ENCODE measurements around the gene SYCP2L.

SYCP2L gene

GRCh38 chr6:11011787-11012234 lies 125.0 kb downstream of the SYCP2L start:
- DNase-seq, result no peak

- DNase-seq, result no peak
Observed at GRCh38 chr6:11012295-11012754, 125.5 kb downstream of the SYCP2L start.

GRCh38 chr6:11012976-11013720 lies 126.3 kb downstream of the SYCP2L start:
- DNase-seq, result no peak

- no peak for DNase-seq
Observed at GRCh38 chr6:11013721-11014070, 126.8 kb downstream of the SYCP2L start.

GRCh38 chr6:11015102-11015501 lies 128.2 kb downstream of the SYCP2L start:
- no peak for DNase-seq

- no peak for DNase-seq
Observed at GRCh38 chr6:11016452-11016851, 129.6 kb downstream of the SYCP2L start.

- DNase-seq, result no peak
Observed at GRCh38 chr6:11017090-11017489, 130.2 kb downstream of the SYCP2L start.

- DNase-seq, result no peak
Observed at GRCh38 chr6:11018225-11018624, 131.4 kb downstream of the SYCP2L start.

- DNase-seq, result no peak
Observed at GRCh38 chr6:11021003-11021402, 134.2 kb downstream of the SYCP2L start.

- DNase-seq, result no peak
Observed at GRCh38 chr6:11021714-11022113, 134.9 kb downstream of the SYCP2L start.

GRCh38 chr6:11023032-11023431 lies 136.2 kb downstream of the SYCP2L start:
- no peak for DNase-seq

Data from DMS53 (cell line).